ENCODE measurements around the gene GPR161.

DNA sequence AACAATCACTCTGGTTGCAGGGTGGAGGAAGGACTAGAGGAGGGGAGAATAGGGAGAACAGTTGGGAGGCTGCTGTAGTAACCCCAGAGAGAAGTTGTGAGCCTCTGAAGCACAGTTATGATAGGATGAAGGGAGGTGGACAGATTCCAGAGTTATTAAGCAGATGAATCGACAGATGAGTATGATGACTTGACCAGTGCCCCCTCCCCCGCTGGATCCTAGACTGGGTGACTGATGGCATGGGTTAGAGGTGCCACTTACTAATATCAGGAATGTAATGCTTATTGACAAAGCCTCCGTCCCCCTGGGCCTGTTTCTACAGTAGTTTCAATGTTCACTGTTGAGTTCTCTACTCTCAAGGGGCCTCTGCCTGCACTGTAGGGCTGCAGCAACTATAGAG is 28.0 kb upstream of the GPR161 start:
- TF ChIP-seq CTCF (IDR thresholded peaks at IDR 0.05; ENCODE audit: insufficient read depth, low read depth, low read length) = no peak
- no peak for TF ChIP-seq EZH2 (IDR thresholded peaks at IDR 0.05; ENCODE audit: insufficient read depth, low read length)

All from astrocyte (in vitro differentiated cells and primary cell).